Measurements from ENCODE around the gene ZNF331. TPM values are rescaled to one million over a fixed set of nuclear protein-coding genes. Genes with fewer than 3 reads are reported as not detected.

ZNF331 gene
- total RNA-seq, 2 experiments from 2014 or later = 16.2 to 23.7 TPM

DNA sequence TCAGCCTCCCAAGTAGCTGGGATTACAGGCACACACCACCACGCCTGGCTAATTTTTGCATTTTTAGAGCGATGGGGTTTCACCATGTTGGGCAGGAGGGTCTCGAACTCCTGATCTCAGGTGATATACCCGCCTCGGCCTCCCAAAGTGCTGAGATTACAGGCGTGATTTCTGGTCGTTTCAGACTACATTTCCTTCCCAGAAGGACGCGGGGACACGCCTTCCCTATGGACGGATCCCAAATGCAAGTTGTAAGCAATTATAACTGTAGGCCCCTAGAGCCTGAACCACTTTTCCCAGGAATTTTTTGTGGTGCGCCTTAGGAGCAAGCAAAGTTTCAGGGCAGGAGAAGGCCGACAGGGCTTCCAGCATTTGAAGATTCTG lies 17.8 kb upstream of the ZNF331 start:
- TF ChIP-seq, protein P1, sequence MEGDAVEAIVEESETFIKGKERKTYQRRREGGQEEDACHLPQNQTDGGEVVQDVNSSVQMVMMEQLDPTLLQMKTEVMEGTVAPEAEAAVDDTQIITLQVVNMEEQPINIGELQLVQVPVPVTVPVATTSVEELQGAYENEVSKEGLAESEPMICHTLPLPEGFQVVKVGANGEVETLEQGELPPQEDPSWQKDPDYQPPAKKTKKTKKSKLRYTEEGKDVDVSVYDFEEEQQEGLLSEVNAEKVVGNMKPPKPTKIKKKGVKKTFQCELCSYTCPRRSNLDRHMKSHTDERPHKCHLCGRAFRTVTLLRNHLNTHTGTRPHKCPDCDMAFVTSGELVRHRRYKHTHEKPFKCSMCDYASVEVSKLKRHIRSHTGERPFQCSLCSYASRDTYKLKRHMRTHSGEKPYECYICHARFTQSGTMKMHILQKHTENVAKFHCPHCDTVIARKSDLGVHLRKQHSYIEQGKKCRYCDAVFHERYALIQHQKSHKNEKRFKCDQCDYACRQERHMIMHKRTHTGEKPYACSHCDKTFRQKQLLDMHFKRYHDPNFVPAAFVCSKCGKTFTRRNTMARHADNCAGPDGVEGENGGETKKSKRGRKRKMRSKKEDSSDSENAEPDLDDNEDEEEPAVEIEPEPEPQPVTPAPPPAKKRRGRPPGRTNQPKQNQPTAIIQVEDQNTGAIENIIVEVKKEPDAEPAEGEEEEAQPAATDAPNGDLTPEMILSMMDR (conservative IDR thresholded peaks at IDR 0.05; ENCODE audit: low read length) = no peak
- no peak for TF ChIP-seq EZH2phosphoT487 (IDR thresholded peaks at IDR 0.05; ENCODE audit: borderline replicate concordance, low read depth, low read length)
- no peak for DNase-seq (ENCODE audit: low spot score)
- Histone ChIP-seq H3K79me2 (ENCODE audit: insufficient read depth, low read depth, low read length) (no peaks in the 10 kb centered on the region), H3K36me3 (ENCODE audit: insufficient read depth, low read length) (peaks cover 8% of the 10 kb centered on the region), H4K20me1 (ENCODE audit: insufficient read depth, low read length) (no peaks in the 10 kb centered on the region), H3K4me2 (ENCODE audit: low read length) (peak overlapping the region; percentile 52; the same call in 1 of the 2 replicates), H3K27ac (ENCODE audit: low read depth, low read length, poor library complexity, severe bottlenecking) (no peak overlapping the region), H3K9me2 (ENCODE audit: insufficient read depth, low read length) (no peaks in the 10 kb centered on the region), H2AFZ (ENCODE audit: low read length) (peak overlapping the region; percentile 92), H3K4me1 (ENCODE audit: insufficient read depth, low read length, poor library complexity, severe bottlenecking) (peaks cover 5% of the 10 kb centered on the region), H3K9me3 (ENCODE audit: low read length) (peaks cover 4% of the 10 kb centered on the region; the same call in 1 of the 2 replicates), H3K4me3 (ENCODE audit: low read depth, low read length, poor library complexity, severe bottlenecking) (peak overlapping the region; percentile 55)
- no TSS peak for BruUV-seq (replicated peaks)
- ChIA-PET CTCF (ENCODE audit: unreplicated experiment) (no interaction called here), POLR2A (interaction anchor here (0.5 kb wide), 1 partner anchor 328 kb away, joined by 3 read pairs; no protein-coding TSS in a partner anchor)
- intact Hi-C loops (cut with micrococcal nuclease; ENCODE audit: unreplicated experiment) = no loop called here

DNA sequence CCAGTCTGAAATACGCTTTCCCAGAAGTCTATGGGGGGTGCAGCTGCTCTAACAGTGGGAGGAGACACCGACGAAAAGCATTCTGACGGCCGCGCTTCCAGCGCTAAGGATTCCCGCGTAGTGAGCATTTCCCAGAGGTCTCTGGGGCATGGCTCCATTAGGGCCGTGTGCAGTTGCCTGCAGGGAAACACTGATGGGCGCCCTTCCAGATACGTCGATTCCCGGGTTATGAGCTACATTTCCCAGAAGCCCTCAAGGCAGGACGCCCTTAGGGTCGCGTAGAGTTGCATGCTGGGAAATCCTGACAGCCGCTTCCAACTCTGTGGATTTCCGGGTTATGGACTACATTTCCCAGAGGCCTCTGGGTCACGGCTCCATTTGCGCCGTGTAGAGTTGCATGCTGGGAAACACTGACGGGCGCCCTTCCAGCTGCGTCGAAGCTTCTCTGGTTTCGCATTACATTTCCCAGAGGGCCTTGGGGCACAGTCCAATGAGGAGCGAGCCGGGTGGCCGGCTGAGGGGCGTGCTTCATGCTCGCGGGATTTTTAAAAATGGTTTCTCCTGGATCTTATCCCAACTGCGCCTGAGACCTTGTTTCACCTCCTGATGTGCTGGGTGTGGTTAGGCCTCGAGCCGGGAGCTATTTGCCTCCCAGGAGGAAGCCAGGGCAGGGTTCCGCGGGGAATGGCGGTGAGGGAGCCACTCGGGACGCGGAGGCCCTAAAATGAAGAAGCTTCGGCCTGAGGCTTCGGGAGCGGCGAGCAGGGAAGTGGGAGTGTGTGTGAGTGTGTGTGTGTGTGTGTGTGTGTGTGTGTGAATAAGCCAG lies 17.2 kb upstream of the ZNF331 start:
- intact Hi-C loops (cut with micrococcal nuclease; ENCODE audit: unreplicated experiment) = no loop called here
- peaks cover 8% of the 10 kb centered on the region; the same call in 1 of the 2 replicates for H3K9me3 ChIP-seq (ENCODE audit: low read length)
- H3K36me3 ChIP-seq (ENCODE audit: insufficient read depth, low read length) = peaks cover 11% of the 10 kb centered on the region
- TF ChIP-seq EZH2phosphoT487 (IDR thresholded peaks at IDR 0.05; ENCODE audit: borderline replicate concordance, low read depth, low read length) = no peak
- TF ChIP-seq, protein P1 (conservative IDR thresholded peaks at IDR 0.05; ENCODE audit: low read length) = no peak
- H3K4me1 ChIP-seq (ENCODE audit: insufficient read depth, low read length, poor library complexity, severe bottlenecking) = peaks cover 5% of the 10 kb centered on the region
- H3K79me2 ChIP-seq (ENCODE audit: insufficient read depth, low read depth, low read length) = no peaks in the 10 kb centered on the region
- POLR2A ChIA-PET = interaction anchor here (0.5 to 0.6 kb wide), 2 partner anchors 190 to 327 kb away, joined by 3 to 6 read pairs; no protein-coding TSS in a partner anchor
- no peaks in the 10 kb centered on the region for H4K20me1 ChIP-seq (ENCODE audit: insufficient read depth, low read length)
- peak overlapping the region; percentile 80 for H3K4me3 ChIP-seq (ENCODE audit: low read depth, low read length, poor library complexity, severe bottlenecking)
- H3K27ac ChIP-seq (ENCODE audit: low read depth, low read length, poor library complexity, severe bottlenecking) = no peak overlapping the region
- H2AFZ ChIP-seq (ENCODE audit: low read length) = peak overlapping the region; percentile 92
- no peaks in the 10 kb centered on the region for H3K9me2 ChIP-seq (ENCODE audit: insufficient read depth, low read length)
- no TSS peak for BruUV-seq (replicated peaks)
- H3K4me2 ChIP-seq (ENCODE audit: low read length) = peak overlapping the region; percentile 66
- CTCF ChIA-PET (ENCODE audit: unreplicated experiment) = no interaction called here
- peak; percentile 91 for DNase-seq (ENCODE audit: low spot score)

All from OCI-LY7 (cell line).